K562 (cell line): ENCODE measurements around the gene OTULINL. TPM values are rescaled to one million over a fixed set of nuclear protein-coding genes. Genes with fewer than 3 reads are reported as not detected.

Experiments
- ATAC-seq: fragments of 200-7000 bp; cut with Tn5 transposase; 3 replicates; pipeline ENCODE4 v1.9.1; 2020; ENCODE audit warnings: moderate library complexity
- BruUV-seq: library from RNA; stranded (reverse); fragments of 400-500 nt; replicated peaks from 2 replicates; lab custom pipeline; 2021; lab: Mats Ljungman, UMichigan
- CTCF ChIA-PET: fragments of 300-600 bp; formaldehyde crosslinking; extraction: SDS; loops from one replicate; lab custom pipeline; 2021; ENCODE audit warnings: low intra/inter-chr PET ratio; lab: Yijun Ruan, JAX
- POLR2A ChIA-PET: fragments of 300-600, 350-650 bp; sonication (Branson Sonifier 250); formaldehyde crosslinking; extraction: SDS; loops from one replicate; lab custom pipeline; 2021; ENCODE audit warnings: antibody characterized with exemption, inconsistent platforms; lab: Yijun Ruan, JAX
- DNase-seq, 4 experiments: peaks; one replicate each; pipeline versions ENCODE4 v3.0.0 to v3.0.0-alpha.2; 2011 to 2018; ENCODE audit warnings: low spot score in 3 of 4, mixed read lengths in 3 of 4; ENCODE audit errors: extremely low read depth in 1 of 4
- FAIRE-seq: peaks from 2 replicates; lab custom pipeline; 2011; peaks lifted over from hg19 to GRCh38; lab: Jason Lieb, UNC
- H2AFZ ChIP-seq: 2 replicates; pipeline ENCODE4 v1.6.0; 2011; ENCODE audit warnings: low read depth, low read length, control low read depth, inconsistent platforms
- H3K27ac ChIP-seq: fragments of 200-600 bp; 3 replicates; pipeline ENCODE4 v1.8.0; 2011; ENCODE audit warnings: low read depth, mild to moderate bottlenecking, control low read depth, inconsistent platforms, low read length, moderate library complexity, mixed read lengths; ENCODE audit errors: extremely low read depth
- H3K27me3 ChIP-seq, 2 experiments: fragments of 300-600 bp in 1 of 2; 2 replicates in 1 of 2; 3 replicates in 1 of 2; pipeline versions ENCODE4 v1.6.0 to v1.8.0; 2011; ENCODE audit warnings: inconsistent platforms in 2 of 2, low read length in 2 of 2, mild to moderate bottlenecking in 1 of 2, mixed read lengths in 1 of 2, moderate library complexity in 1 of 2; ENCODE audit not compliant: control insufficient read depth in 2 of 2, insufficient read depth in 2 of 2
- H3K36me3 ChIP-seq: fragments of 300-600 bp; 3 replicates; pipeline ENCODE4 v1.8.0; 2011; ENCODE audit warnings: mild to moderate bottlenecking, low read length, inconsistent platforms; ENCODE audit not compliant: control insufficient read depth, insufficient read depth
- H3K4me1 ChIP-seq, 2 experiments: fragments of 200-600 bp in 1 of 2; replicated peaks in 1 of 2; 2 replicates in 1 of 2; 3 replicates in 1 of 2; pipeline versions ENCODE4 v1.5.1 to v1.8.0; 2011; ENCODE audit warnings: inconsistent platforms in 2 of 2, low read length in 2 of 2, mild to moderate bottlenecking in 1 of 2, mixed read lengths in 1 of 2, moderate library complexity in 1 of 2; ENCODE audit not compliant: control insufficient read depth in 2 of 2, insufficient read depth in 2 of 2
- H3K4me2 ChIP-seq: 2 replicates; pipeline ENCODE4 v1.6.1; 2011; ENCODE audit warnings: low read length, control low read depth, inconsistent platforms, mixed read lengths; ENCODE audit not compliant: insufficient read depth
- H3K4me3 ChIP-seq: fragments of 200-600 bp; sonication (generic), shearing (Covaris generic); 2 replicates; pipeline ENCODE4 v1.5.1; 2016; ENCODE audit warnings: control low read depth, inconsistent platforms
- H3K79me2 ChIP-seq: fragments of 200-600 bp; 3 replicates; pipeline ENCODE4 v1.8.0; 2011; ENCODE audit warnings: low read length, inconsistent platforms; ENCODE audit not compliant: control insufficient read depth, insufficient read depth
- H3K9ac ChIP-seq, 2 experiments: 2 replicates each; pipeline versions ENCODE4 v1.6.0 to v1.6.1; 2011; ENCODE audit warnings: low read depth in 2 of 2, low read length in 2 of 2, control low read depth in 1 of 2, inconsistent platforms in 1 of 2, mild to moderate bottlenecking in 1 of 2, mixed read lengths in 1 of 2; ENCODE audit not compliant: insufficient read depth in 1 of 2
- H3K9me1 ChIP-seq: one replicate; pipeline ENCODE4 v1.6.0; 2011; ENCODE audit warnings: inconsistent platforms, mild to moderate bottlenecking, low read length, moderate library complexity; ENCODE audit not compliant: control insufficient read depth, insufficient read depth
- H3K9me3 ChIP-seq: replicated peaks from 2 replicates; pipeline ENCODE4 v1.5.1; 2011; ENCODE audit warnings: low read depth, low read length, inconsistent platforms; ENCODE audit not compliant: control insufficient read depth, insufficient read depth
- H4K20me1 ChIP-seq: replicated peaks from 2 replicates; pipeline ENCODE4 v1.6.1; 2011; ENCODE audit warnings: low read length, inconsistent platforms, mixed read lengths; ENCODE audit not compliant: control insufficient read depth, insufficient read depth
- BRD4 ChIP-seq: fragments of 200-600 bp; sonication (generic); IDR thresholded peaks from 2 replicates; pipeline ENCODE4 v1.6.1; 2017; ENCODE audit warnings: inconsistent platforms
- CCAR2 ChIP-seq: fragments of 200-400 bp; formaldehyde crosslinking; IDR thresholded peaks from 2 replicates; pipeline ENCODE4 v1.6.1; 2017; ENCODE audit warnings: mild to moderate bottlenecking, low read depth, low read length
- DNMT1 ChIP-seq: fragments of 450-650 bp; IDR thresholded peaks from 2 replicates; pipeline ENCODE4 v1.6.1; 2016; ENCODE audit warnings: antibody characterized with exemption, mild to moderate bottlenecking
- FOXK1 ChIP-seq: sonication (generic); formaldehyde crosslinking; IDR thresholded peaks from 2 replicates; pipeline ENCODE4 v1.8.0; 2022; ENCODE audit warnings: missing genetic modification reagents, mild to moderate bottlenecking, borderline replicate concordance
- GATAD2A ChIP-seq: fragments of 450-650 bp; IDR thresholded peaks from 2 replicates; pipeline ENCODE4 v1.6.1; 2017
- JUNB ChIP-seq: fragments of 450-650 bp; formaldehyde crosslinking; conservative IDR thresholded peaks from 2 replicates; pipeline ENCODE4 v1.4.0; 2020; ENCODE audit warnings: mild to moderate bottlenecking
- MYNN ChIP-seq, 2 experiments: sonication (generic); formaldehyde crosslinking in 1 of 2; IDR thresholded peaks; 2 replicates each; pipeline versions ENCODE4 v1.5.0 to v1.6.1; 2016 to 2020; ENCODE audit warnings: antibody characterized with exemption in 1 of 2, missing genetic modification reagents in 1 of 2
- PYGO2 ChIP-seq: fragments of 450-650 bp; IDR thresholded peaks from 2 replicates; pipeline ENCODE4 v1.6.1; 2016; ENCODE audit warnings: mild to moderate bottlenecking, missing genetic modification characterization, moderate library complexity, missing compliant biosample characterization
- SP2 ChIP-seq: IDR thresholded peaks from 2 replicates; pipeline ENCODE4 v1.6.1; 2011; ENCODE audit warnings: mild to moderate bottlenecking, low read depth, low read length, moderate library complexity; ENCODE audit not compliant: poor library complexity, severe bottlenecking; ENCODE audit errors: extremely low read depth
- WGBS: fragments of 100-300 bp; shearing (Covaris generic); methylation state at CpG from one replicate; pipeline ENCODE4 v1.1.6; 2016; ENCODE audit warnings: low coverage, mixed read lengths; ENCODE audit not compliant: insufficient coverage; ENCODE audit errors: missing lambda C conversion rate; 5-methylcytosine and 5-hydroxymethylcytosine counted together
- in situ Hi-C: fragments of 300-500 bp; cut with MboI; formaldehyde crosslinking; loops from 4 replicates; pipeline ENCODE4 v1.15.0; 2018; ENCODE audit warnings: inconsistent platforms, mixed read lengths
- intact Hi-C: fragments of 100-400 bp; cut with micrococcal nuclease; formaldehyde crosslinking; loops from 2 replicates; pipeline ENCODE4 v1.14.2; 2022
- polyA plus RNA-seq, 8 experiments: library from polyadenylated mRNA; depleted of rRNA in 4 of 8; stranded (reverse) in 5 of 8; unstranded in 3 of 8; fragments of >200 nt; fragmentation: Nextera tagmentation in 2 of 8; fragmentation: Illumina TruSeq in 1 of 8; extraction: Ambion mirVana in 2 of 8; extraction: Trizol in 1 of 8; gene quantifications; 2 replicates each; pipeline versions ENCODE4 v1.2.1 to v1.2.3, GENCODE V29; 2011 to 2014; ENCODE audit warnings: inconsistent platforms in 1 of 8, missing spikeins in 1 of 8
- total RNA-seq, 7 experiments: library from RNA; depleted of rRNA in 6 of 7; stranded (reverse); fragments of >200 nt in 6 of 7; fragmentation: Illumina TruSeq in 2 of 7; extraction: Trizol in 2 of 7; gene quantifications; 2 replicates each; pipeline versions ENCODE4 v1.2.1 to v1.2.3, GENCODE V29; 2011 to 2021; ENCODE audit warnings: low replicate concordance in 1 of 7
- TF ChIP-seq, protein P1 (sequence below): fragments of 450-650 bp; IDR thresholded peaks from 2 replicates; pipeline ENCODE4 v1.6.1; 2017; ENCODE audit warnings: antibody characterized with exemption, mild to moderate bottlenecking
- TF ChIP-seq, protein P2 (sequence below): IDR thresholded peaks from 2 replicates; pipeline ENCODE4 v1.6.1; 2012; ENCODE audit warnings: low read depth, low read length, improper control_type of control experiment, borderline replicate concordance

OTULINL gene
- total and polyA plus RNA-seq, 9 of the 15 experiments (the other 6 are each of a cell fraction or from before 2014, with no cell fraction given): 0.13 to 0.18 TPM; not detected in 7

DNA sequence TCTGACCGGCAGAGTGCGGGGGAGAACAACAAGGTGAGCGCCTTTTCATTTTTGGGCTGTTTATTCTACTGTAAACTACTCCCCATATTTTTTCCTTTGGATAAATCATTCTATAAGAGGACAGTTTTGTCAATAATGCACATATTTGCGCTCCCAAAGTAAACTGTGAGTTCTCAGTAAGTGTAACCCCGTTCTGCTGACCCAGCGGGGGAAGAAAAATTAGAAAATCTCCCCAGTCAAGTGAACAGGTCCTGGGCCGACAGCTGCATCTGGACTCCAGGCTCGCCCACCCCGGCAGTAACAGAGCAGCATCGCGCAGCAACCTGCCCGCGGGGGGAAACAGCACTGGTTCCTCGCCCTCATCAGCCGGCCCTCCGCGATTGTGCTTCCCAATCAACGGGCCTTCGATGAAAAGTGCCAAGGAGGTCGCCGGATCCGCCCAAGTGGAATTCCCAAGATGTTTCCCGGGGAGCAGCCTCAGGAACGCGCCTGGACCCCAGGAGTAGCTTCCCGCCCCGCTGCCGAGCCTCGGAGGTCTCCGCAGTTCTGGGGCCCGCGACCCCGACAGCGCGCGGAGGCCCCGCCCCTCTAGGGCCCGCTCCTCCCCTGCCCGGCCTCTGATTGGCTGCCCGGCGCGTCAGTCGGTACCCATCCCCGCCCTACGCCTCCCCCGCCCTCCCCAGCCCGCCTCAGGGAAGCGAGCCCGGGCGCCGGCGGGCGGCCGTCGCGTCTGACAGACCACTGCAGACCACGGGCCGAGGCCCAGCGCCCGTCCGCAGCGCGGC, at the start of gene OTULINL (continued):
- TF ChIP-seq SP2: peak; percentile 59

DNA sequence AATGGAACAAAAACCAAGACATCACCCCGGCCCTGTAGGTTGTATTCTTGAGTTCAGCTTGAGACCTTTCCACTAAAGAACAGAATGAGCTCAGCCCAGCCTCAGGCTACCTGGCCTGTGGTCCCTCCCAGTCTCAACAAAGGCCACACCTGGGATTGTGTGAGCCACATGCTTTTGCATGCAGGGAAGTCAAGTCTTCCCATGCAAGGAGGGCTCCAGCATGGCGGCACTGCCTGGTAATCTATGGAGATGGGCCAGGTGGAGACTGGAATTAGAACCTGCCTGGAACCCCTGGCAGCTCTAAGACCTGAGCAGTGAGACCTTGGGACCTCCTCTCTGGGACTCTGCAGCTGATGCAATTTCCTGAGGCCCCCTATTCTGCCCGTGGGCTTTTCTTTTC, 49.4 kb upstream of the OTULINL start:
- FAIRE-seq (no peak), DNase-seq (no peak), ATAC-seq (no peak)
- no peaks in the 10 kb centered on the region for H3K9me1 ChIP-seq
- H3K9ac ChIP-seq: no peak overlapping the region
- peaks cover 6 to 23% of the 10 kb centered on the region in 2 experiments; a peak in 3 of 5 replicates for H3K27me3 ChIP-seq
- no peak overlapping the region for H3K4me2 ChIP-seq
- no peak overlapping the region for H2AFZ ChIP-seq
- POLR2A ChIA-PET: interaction anchor here (1.0 kb wide), 1 partner anchor 33 kb away, joined by 4 read pairs; no protein-coding TSS in a partner anchor
- no peak overlapping the region for H3K4me3 ChIP-seq
- in situ Hi-C loops (no loop called here), intact Hi-C loops (no loop called here)
- H3K27ac ChIP-seq: no peak overlapping the region
- H4K20me1 ChIP-seq: no peaks in the 10 kb centered on the region
- no peaks in the 10 kb centered on the region for H3K4me1 ChIP-seq
- H3K36me3 ChIP-seq: no peaks in the 10 kb centered on the region
- no peaks in the 10 kb centered on the region for H3K79me2 ChIP-seq
- CTCF ChIA-PET: no interaction called here
- WGBS: 0% methylated on average over 3 of the region's 3 CpGs
- H3K9me3 ChIP-seq: no peaks in the 10 kb centered on the region
- no TSS peak for BruUV-seq
- TF ChIP-seq, protein P1, sequence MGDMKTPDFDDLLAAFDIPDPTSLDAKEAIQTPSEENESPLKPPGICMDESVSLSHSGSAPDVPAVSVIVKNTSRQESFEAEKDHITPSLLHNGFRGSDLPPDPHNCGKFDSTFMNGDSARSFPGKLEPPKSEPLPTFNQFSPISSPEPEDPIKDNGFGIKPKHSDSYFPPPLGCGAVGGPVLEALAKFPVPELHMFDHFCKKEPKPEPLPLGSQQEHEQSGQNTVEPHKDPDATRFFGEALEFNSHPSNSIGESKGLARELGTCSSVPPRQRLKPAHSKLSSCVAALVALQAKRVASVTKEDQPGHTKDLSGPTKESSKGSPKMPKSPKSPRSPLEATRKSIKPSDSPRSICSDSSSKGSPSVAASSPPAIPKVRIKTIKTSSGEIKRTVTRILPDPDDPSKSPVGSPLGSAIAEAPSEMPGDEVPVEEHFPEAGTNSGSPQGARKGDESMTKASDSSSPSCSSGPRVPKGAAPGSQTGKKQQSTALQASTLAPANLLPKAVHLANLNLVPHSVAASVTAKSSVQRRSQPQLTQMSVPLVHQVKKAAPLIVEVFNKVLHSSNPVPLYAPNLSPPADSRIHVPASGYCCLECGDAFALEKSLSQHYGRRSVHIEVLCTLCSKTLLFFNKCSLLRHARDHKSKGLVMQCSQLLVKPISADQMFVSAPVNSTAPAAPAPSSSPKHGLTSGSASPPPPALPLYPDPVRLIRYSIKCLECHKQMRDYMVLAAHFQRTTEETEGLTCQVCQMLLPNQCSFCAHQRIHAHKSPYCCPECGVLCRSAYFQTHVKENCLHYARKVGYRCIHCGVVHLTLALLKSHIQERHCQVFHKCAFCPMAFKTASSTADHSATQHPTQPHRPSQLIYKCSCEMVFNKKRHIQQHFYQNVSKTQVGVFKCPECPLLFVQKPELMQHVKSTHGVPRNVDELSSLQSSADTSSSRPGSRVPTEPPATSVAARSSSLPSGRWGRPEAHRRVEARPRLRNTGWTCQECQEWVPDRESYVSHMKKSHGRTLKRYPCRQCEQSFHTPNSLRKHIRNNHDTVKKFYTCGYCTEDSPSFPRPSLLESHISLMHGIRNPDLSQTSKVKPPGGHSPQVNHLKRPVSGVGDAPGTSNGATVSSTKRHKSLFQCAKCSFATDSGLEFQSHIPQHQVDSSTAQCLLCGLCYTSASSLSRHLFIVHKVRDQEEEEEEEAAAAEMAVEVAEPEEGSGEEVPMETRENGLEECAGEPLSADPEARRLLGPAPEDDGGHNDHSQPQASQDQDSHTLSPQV: no peak
- TF ChIP-seq JUNB (CRISPR knock-in tag) (no peak), PYGO2 (no peak), CCAR2 (no peak), DNMT1 (no peak), GATAD2A (no peak), MYNN (IDR thresholded peaks at IDR 0.05) (no peak), MYNN (CRISPR knock-in tag; IDR thresholded peaks at IDR 0.05) (no peak), BRD4 (no peak), FOXK1 (CRISPR knock-in tag) (no peak)
- TF ChIP-seq, protein P2, sequence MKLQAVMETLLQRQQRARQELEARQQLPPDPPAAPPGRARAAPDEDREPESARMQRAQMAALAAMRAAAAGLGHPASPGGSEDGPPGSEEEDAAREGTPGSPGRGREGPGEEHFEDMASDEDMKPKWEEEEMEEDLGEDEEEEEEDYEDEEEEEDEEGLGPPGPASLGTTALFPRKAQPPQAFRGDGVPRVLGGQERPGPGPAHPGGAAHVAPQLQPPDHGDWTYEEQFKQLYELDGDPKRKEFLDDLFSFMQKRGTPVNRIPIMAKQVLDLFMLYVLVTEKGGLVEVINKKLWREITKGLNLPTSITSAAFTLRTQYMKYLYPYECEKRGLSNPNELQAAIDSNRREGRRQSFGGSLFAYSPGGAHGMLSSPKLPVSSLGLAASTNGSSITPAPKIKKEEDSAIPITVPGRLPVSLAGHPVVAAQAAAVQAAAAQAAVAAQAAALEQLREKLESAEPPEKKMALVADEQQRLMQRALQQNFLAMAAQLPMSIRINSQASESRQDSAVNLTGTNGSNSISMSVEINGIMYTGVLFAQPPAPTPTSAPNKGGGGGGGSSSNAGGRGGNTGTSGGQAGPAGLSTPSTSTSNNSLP: no peak
